HG02973 (cell line): ENCODE results near the gene EAF1.
"Not testable (repeated sequence)": the region's sequence is repeated elsewhere in the genome, so short reads cannot be mapped to it uniquely, and the experiment has no call there.

ENCODE experiments used
- ATAC-seq: cut with Tn5 transposase; IDR thresholded peaks from one replicate; pipeline ENCODE4 v1.9.1; 2021; ENCODE audit warnings: moderate library complexity; ENCODE audit not compliant: unreplicated experiment

EAF1 gene

GRCh38 chr3:15451216-15452113, 24.1 kb downstream of the EAF1 start:
- no peak for ATAC-seq

- ATAC-seq = no peak
Observed at GRCh38 chr3:15452156-15452555, 24.8 kb downstream of the EAF1 start.

DNA sequence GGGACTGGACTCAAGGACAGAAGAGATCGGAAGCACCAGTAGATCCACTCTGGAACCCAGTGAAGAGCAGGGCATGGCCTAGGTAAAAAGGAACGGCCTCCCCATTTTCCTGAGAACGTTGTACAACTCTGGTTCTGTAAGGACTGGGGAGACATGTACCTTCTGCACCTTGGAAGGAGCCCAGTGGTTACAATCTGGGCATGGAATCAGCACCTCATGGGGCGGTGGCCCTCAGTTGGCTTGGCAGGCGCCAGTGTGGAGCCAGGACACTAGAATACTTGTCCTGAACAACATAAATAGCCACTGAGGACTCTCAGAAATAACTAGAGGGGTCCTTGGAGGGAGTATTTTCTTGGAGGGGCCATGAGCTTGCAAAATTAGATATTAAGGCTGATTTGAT, 25.6 kb downstream of the EAF1 start:
- no peak for ATAC-seq

DNA sequence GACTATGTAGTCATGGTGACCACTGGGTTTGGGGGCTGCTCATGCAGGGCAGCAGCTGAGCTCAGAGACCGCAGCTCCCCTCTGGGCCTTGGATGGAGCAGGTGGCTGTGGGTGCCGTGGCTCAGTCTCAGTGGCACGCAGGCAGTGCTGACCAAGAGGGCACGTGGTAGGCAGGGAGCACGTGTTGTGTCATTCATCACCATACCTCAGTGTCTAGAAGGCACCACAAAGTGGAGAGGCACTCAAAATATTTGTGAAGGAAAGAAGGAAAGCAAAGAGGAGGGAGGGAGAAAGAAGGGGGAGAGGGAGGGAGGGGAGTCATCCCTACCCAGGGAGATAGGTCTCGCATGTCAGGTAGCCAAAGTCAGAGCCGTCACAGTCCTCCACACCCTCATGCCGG, 26.1 kb downstream of the EAF1 start:
- no peak for ATAC-seq

DNA sequence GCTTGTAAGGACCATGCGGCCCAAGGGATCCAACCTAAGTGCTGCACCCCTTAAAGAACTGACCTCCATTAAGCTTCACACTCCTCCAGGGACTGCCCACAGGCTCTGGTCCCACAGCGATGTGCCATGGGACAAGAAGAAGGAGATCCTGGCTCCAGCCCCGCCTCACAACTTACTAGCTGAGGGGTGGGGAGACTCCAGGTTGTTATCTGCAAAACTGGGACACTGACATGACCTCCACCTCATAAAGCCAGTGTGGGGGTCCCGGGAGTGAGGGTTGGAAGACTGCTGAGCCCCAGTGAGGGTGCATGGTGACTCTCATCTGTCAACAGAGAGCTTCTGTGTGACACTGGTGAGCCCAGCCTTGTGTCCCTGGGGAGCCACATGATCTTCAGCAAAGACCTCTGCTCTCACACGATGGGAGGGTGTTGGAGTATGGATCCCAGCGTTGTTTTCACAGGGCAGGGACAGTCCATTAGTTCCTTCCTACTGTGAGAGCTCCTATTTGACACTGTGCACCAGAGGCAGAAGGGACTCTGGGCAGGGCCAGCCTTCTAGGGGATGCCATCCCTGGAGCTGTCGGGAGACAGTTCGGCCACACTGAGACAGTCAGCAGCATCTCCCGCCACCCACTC, 26.7 kb downstream of the EAF1 start:
- ATAC-seq = no peak

DNA sequence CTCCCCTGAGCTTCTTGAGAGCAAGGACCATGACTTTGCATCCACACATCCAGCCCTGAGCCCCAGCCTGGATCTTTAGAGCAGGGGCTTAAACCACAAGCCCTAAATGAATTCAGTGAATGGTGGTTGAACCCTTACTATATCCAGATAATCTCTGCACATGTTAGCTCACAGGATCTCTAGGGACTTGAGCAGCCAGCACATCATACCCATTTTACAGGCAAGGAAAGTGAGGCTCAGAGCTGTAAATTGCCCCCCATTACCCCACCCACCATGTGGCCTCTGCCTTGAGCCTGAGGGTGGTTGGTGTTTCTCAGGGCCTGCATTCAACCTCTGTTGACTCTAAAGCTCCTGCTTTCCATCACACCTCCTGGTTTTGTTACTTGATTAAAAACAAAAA, 27.6 kb downstream of the EAF1 start:
- ATAC-seq = no peak

DNA sequence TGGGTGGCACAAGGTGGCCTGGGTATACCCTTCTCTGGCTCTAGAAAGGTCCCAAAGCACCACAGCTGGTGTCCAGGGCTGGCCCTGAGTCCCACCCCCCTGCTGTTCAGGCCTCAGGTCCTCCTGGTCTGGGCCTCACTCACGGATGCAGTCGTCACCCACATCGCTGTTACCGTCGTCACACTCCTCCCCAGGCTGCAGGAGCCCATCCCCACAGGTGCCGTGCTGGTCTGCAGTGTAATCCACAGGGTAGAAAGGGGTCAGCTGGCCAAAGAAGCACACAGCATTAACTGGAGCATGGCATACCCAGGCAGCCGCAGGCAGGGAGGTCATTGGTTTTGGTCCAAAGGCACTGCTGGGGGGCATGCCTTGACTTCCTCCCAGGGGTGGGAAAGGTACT, 28.4 kb downstream of the EAF1 start:
- ATAC-seq = no peak

- ATAC-seq = no peak
Observed at GRCh38 chr3:15456321-15456720, 28.9 kb downstream of the EAF1 start.

- not testable (repeated sequence) for ATAC-seq
Observed at GRCh38 chr3:15456915-15457314, 29.5 kb downstream of the EAF1 start.

- no peak for ATAC-seq
Observed at GRCh38 chr3:15458212-15458780, 30.9 kb downstream of the EAF1 start.

DNA sequence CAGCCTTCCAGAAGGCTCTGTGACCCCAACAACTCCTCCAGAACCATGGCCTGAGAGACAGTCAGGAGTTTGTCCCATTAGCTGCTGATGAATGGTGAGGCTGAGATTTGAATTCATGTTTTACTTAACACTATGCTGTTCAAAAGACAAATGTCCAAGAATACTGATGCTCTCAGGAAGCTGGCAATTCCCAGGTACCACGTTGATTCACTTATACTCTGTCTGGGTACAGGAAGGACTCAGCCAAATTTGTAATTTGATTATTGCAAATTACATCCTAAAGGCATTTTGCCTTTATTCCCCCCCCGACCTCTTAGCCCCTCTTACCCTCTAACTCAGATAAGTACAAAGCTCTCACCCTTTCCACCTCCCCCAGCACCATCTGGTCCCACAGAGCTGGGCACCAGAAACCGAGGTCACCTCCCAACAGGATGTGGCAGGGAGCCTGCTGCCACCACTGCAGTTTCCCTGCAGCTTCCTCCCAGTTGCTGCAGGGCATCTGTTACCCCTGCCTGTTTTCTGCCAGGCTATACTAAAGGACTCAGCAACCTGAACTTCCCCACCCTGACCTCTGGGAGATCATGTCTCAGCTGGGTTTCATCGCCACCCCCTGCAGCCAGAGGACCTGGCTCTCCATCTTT, 33.6 kb downstream of the EAF1 start:
- ATAC-seq = no peak

- ATAC-seq = no peak
Observed at GRCh38 chr3:15462451-15462850, 35.1 kb downstream of the EAF1 start.

DNA sequence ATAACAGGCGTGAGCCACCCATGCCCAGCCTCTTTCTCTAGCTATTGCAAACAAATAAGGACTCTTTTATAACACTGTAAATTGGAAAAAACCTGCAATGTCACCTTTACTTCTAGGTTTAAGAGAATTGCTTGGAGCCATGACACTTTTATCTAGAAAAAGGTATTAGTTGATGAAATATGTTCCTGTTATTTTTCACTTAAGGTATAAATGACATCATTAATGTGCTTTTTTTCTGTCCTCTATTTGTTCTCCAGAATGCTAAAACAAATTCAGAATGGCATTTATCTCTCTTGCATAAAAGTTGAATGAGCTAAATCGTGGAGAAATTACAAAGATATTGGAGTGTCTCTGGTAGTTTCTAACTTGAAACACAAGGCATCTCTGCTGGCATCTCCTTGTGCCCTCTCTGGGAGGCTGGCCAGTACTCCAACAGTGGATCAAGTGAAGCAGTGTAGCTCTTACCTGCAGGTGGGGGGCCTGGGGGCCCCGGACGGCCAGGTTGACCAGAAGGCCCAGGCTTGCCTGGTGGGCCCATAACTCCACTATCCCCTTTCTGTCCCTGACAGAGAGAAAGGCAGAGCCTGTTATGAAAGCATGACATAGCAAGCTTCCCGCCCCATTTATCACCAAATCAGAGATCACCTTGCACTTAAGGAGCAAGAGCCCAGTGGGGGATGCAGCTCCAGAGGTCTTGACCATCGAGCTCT, 38.6 kb downstream of the EAF1 start:
- ATAC-seq = no peak

- ATAC-seq = no peak
Observed at GRCh38 chr3:15467227-15468181, 40.1 kb downstream of the EAF1 start.

- no peak for ATAC-seq
Observed at GRCh38 chr3:15470261-15470660, 42.9 kb downstream of the EAF1 start.

GRCh38 chr3:15470849-15471248, 43.5 kb downstream of the EAF1 start:
- no peak for ATAC-seq

DNA sequence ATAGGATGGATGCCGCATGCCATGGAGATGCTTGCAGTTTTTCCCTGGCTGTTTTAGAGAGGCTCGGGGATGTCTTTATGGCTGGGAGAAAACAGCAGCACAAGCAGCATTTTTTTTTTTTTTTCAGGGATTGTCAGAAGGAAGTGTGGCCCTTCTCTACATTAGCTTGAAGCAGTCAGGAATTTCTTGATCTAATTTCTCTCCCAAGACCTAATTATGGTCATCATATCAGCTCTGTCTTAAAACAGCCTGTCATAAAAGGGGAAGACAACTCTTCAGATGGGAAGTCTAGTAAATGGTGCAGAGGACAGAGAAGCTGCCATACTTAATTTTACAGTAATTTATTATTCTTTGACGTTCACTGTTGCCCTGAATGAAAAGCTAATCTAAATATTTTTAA, 44.5 kb downstream of the EAF1 start:
- no peak for ATAC-seq

- ATAC-seq = no peak
Observed at GRCh38 chr3:15475161-15475560, 47.8 kb downstream of the EAF1 start.

- no peak for ATAC-seq
Observed at GRCh38 chr3:15476378-15476777, 49.0 kb downstream of the EAF1 start.
